ENCODE data around the gene GPR139.

Gene GPR139

DNA sequence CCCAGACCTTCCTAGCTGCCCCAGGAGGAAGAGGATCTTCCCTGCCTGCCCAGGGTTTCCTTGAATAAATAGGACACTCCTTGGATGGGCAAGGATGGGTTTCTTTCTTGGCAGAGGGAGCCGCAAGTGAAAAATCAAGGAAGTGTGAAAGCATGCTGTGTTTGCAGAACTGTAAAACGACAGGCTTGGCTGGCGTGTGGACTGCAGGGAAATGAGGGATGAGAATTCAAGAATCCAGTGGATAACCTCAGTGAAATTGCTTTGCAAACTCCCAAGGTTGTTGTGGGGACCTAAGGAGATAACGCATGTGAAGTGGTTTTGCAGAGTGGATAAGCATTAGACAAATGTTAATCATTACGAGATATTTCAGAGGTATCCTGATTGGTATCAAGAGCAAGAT, 20.4 kb downstream of the GPR139 start:
- DNase-seq (ENCODE audit: low read depth), result no peak

DNA sequence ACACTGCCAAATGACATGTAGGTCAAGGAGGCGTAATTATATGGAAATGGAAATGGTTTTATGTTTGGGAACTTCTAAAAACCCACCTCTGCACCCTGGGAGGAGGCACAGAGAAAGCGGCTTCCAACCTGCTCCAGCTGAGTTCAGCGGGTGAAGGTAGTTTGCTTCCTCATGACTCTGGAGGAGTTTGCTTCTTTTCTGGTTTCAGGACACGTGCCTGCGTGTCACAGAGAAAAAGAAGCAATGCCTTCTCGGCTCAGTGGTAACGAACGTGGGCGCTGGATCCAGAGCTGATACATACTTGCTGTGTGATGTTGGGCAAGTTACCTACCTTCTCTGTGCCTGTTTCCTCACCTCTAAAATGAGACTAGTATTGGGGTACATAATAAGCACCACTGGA, 22.1 kb downstream of the GPR139 start:
- DNase-seq (ENCODE audit: low read depth), result no peak

DNA sequence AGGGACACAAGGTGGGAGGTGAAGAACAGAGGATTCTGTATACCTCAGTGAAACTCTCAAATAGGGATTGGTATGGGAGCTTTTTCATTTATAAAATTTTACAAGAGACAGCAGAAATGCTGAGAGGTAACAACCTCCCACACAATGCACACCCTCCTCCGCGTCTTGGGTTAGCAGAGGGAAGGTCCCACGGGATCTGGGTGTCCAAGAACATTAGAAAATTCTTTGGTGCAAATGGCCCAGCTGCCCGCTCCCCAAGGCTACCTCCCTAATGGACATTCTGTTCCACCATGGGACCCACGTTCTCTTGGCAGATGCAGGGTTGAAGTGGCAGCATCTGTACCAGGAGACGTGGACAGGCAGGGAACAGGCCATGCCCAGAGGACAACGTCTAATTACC, 22.5 kb downstream of the GPR139 start:
- DNase-seq (ENCODE audit: low read depth), result no peak

DNA sequence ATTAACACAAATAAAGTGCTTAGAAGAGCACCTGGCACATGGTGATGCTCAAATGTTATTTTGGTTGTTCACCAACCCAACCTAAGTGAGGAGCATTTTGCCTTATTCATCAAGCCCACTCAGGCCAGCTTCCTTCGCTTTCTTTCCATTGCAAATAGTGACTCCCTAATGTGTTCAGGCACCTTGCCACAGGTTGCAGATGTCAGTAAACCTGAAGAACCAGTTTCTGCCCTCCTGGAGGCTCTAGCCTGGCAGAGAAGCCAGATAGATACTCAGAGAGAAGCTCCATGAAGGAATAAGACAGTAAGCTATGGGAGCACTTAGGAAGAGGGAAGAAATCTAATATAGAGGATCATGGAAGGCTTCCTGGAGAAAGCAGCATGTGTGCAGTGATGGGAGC, 23.9 kb downstream of the GPR139 start:
- DNase-seq (ENCODE audit: low read depth), result no peak

DNA sequence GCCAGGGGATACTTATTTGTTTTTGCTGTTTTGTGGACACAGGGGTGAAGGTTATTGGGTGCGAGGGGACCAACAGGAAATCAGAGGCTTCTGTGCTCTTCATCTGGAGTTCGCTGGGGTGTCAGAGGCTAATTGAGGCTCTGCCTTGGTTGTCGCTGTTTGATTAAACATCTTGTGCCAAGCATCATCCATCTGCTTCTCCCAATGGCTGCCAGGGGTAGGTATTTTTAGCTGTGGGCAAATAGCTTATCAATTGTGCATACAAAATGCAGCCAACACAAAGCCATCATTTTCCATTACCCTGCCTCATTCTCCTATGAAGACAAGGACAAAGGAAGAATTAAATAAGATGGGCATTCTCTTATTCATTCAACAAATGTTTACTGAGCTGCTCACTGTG, 27.8 kb downstream of the GPR139 start:
- no peak for DNase-seq (ENCODE audit: low read depth)

DNA sequence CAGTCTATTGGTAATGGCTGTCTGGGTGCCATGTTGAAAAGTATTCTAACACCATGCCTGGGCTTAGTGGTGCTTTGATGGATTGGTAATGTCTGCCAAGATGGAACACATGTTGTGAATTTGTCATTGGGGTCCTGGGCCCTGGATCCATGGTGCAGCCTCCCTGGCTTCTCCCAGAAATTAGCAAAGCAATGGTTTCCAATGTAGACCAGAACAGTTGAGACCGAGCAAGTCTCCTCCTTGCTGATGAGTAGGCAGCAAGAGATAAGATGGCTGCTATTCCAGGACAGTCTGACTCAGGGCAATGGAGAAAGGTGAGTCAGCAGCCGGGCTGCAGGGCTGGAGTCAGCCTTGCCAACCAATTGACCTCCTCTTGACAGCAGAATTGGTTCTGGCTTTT, 30.8 kb downstream of the GPR139 start:
- no peak for DNase-seq (ENCODE audit: low read depth)

DNA sequence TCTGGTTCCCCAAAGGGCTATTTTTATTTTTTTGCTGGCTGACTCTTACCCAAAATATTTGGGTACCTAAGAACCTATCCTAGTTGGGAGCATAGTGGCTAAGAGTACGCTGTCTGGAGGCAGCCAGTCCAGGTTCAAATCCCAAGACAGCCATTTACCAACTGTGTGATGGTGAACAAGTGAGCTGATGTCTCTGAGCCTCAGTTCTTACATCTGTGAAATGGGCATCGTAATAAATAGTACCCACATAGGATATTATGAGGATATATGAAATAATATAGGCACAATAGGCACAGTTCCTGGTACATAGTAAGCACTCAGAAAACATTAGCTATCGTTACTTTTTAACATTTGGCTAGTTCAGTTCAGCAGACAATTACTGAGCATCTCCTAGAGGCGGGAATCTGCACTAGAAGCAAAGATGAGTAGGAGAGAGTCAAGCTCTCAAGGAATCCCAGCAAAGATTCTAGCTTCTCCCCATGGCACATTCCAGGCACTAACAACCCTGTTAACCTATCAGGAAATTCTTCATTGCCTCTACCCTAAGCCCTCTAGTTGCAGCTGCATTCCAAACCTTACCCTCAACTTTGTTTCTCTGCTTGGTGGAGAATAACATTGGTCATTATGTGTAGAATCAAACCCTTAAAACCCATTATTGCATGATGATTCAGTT, 31.6 kb downstream of the GPR139 start:
- no peak for DNase-seq (ENCODE audit: low read depth)

DNA sequence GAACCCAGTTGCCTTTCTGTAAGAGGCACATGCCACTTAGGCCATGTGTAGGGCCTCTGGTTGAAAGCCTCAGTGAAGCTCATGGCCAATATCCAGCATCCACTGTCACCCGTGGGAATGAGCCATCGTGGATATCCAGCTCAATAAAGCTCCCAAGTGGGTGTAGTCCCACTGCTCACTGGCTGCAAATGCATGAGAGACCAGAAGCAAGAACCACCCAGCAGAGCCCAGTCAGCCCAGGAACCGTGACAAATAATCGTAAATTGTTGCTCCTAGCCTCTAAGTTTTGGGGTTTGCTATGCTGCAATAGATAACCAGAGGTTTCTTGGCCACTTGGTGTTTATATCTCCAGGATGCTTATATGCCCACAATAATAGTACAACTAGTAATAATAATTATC, 33.7 kb downstream of the GPR139 start:
- no peak for DNase-seq (ENCODE audit: low read depth)

DNA sequence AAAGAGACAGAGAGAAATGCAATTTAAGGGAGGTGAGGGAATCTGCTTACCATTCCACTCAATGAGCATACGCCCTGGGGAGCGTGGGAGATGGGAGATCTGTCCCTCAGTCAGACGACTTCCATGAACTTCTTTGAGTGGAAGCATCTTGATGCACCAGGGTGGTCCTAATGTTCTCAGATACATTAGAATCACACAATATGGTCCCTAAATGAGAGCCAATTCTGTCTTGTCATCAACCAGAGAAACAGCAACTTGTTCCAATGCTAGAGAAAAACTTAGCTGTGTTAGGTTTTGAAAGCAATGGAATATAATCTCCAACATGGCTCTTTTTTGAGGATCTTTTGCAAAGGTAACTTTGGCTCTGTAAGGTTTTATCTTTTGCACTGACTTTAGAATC, 44.1 kb downstream of the GPR139 start:
- no peak for DNase-seq (ENCODE audit: low read depth)

DNA sequence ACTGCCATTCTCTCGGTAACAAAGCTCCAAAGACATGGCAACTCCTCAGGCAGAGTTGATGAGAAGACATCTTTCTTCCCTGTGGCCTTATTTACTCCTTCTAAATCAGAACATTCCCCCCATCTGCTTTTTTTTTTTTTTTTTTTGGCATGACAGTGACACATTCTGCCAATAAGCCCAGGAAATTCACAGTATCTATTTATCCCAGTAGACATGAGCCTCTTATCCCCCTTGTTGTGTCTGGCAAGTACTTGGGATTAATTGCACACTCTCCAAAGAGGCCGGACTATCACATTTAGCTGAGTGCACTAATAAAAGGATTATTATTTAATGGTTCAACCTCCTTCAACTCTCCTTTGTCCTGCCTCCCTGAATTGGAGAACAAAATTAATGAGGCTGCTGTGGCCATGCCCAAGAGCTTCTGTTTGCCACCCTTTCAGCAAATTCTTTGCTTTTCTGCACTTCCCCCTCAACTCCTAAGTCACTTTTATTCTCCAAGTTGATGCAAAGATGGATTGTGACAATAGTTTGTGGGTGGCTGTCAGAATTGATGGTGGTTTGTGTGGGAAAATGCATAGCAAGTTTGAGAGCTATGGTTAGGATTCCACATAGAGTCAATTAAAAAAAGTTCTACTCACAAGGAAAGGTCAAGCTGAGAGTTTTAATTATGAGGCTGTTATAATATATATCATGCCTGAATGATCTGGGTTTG, 47.2 kb downstream of the GPR139 start:
- no peak for DNase-seq (ENCODE audit: low read depth)

DNA sequence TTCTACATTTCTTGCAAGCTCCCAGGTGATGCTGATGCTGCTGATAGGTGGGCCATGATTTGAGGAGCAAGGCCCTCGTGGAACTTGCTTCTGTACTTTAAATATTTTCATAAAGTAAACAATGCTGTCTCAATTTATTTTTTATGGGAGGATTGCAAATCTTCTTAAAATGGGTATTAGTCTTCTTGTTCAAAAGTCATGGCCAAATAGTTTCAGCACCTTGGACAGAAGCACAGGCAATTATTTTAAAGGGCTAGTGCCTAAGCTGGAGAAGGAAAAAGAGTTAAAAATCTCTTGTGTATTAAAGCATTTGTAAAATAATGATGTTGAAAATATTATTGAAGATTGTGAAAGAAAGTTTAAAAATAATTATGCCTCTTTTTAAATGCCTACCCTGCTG, 50.5 kb downstream of the GPR139 start:
- DNase-seq (ENCODE audit: low read depth), result no peak

DNA sequence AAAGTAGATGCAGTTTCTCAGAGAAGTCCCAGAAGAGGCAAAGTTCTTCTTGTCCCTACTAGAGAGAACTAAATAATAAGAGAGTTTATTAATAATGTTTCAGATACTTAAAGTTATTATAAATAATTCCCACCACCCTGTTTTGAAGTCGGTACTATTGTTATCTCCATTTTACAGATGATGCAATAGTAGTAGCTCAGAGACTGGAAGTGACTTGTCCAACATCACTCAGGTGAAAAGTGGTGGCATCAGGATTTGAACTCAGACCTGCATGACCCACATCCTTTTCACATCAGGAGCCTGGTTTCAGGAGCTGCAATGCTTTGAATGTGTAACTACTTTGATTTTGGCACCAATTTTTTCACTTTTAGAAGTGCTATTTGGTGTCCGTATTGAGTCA, 52.7 kb downstream of the GPR139 start:
- no peak for DNase-seq (ENCODE audit: low read depth)

DNA sequence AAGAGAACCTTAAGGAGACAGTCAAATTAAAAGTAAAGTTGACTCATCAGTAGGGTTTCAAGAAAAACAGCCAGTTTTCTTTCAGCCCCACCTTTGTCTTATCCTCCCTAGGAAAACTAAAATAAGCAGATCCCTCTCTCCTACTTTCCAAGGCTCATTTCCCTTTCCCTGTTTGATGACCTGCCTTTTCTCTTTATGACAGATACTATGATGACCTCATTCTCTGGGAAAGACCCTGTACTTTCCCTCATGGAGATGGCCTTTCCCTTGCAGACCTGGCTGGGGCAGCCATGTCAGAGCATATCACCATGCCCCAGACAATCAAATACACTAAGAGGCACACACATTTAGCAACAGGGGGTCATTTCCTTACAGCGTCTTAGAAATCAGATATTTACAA, 53.6 kb downstream of the GPR139 start:
- no peak for DNase-seq (ENCODE audit: low read depth)

DNA sequence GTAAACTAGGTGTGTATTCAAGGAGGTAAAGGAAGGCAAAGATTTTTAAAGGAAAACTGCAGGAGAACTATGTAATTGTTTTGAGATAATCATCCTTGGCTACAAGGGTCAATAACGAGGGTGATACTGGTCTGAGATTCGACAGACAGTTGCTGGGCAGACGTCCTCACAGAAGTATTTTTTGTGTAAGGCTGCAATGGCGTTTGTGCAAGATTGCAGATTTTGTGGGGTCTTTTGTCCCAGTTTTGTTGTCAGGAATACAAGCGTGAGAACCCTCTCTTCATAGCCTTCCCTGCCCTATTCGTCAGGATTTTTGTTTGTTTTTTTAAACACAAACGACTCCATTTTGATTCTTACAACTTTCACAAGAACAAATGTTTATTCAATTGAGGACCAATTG, 57.5 kb downstream of the GPR139 start:
- DNase-seq (ENCODE audit: low read depth), result no peak

DNA sequence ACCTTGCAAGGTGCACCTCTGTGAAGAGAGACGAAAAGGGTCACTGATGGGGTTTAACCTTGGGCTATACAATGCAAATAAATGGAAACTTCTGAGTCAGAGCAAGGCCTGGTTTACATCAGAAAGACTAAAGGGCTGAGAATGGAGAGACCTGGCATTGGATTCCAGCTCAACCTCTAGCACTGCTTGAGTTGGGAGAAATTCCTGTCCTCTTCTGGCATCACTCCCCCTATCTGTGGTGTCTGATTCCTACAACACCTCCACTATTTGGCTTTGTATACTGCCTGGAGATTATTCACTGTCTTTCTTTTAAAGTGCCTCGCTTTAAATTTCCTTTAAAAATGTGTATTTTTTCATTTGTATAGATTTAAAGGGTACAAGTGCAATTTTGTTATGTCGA, 68.8 kb downstream of the GPR139 start:
- DNase-seq (ENCODE audit: low read depth), result no peak

DNA sequence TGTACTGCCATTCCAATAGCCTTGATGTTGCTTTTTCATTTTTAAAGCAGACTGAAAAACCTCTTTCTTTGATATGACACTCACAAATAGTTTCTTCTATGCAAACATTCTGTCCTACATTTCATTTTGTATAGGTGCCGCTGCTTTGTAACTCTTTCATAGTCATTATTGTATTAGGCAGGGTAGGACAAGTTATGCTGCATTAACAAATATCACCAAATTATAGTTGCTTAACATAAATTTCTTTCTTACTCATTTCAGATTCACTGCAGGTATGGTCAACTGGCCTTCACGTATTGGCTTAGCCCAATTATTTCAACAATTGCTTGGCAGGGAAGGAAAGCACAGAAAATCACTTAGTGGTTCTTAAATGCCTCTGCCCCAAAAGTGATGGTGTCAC, 70.8 kb downstream of the GPR139 start:
- DNase-seq (ENCODE audit: low read depth), result no peak

DNA sequence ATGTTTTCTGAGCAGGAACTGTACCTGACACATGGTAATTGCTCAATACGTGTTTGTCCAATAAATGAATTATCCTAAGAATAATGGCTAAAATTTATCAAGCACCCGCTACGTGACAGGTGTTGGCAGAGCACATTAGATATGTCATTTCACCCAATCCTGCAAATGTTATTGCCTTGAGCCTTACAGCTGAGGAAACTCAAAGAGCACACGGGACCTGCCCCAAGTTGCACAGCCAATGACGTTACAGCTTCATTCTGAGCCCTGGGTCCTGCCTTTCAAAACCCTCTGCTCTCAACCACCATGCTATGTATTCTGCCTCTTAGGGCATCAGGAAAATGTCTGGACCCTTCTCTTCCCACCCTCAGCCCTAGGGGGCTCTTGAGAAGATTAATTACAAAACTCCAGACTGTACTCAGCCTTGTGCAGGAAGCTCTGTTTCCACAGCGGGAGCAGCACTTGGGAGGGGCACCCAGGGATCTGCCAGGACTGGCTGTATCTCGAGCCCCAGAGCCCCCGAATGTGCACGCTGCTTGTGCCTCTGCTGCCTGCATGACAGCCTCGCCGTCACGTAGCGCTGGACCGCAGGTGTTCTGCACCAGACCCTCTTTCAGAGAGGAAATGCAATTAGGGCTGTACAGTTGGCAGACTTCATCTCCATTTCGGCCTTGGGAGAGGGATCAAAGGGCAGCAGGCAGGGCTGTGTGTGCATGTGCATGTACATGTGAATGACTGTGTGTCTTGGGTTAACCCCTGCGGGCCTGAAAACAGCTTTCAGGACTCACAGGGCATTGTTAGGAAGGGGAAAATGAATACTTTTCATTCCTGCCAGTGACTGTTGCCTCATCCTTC, 71.6 kb downstream of the GPR139 start:
- no peak for DNase-seq (ENCODE audit: low read depth)

DNA sequence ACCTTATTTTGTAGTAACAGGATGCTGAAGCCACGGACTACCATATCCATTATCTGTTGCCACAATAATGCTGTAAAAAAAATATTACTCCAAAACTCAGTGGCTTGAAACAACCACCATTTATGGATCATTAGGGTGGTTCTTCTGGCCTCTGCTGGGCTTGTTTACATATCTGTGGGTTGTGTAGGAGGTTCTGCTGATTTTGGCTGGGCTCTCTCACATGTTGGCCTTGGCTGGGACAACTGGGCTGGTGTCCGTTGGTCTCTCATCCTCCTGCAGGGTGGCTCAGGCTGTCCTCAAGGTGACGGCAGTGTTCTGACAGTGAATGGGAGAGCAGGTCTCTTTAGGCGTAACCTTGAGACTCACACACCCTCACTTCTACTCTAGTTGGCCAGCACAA, 76.0 kb downstream of the GPR139 start:
- no peak for DNase-seq (ENCODE audit: low read depth)

DNA sequence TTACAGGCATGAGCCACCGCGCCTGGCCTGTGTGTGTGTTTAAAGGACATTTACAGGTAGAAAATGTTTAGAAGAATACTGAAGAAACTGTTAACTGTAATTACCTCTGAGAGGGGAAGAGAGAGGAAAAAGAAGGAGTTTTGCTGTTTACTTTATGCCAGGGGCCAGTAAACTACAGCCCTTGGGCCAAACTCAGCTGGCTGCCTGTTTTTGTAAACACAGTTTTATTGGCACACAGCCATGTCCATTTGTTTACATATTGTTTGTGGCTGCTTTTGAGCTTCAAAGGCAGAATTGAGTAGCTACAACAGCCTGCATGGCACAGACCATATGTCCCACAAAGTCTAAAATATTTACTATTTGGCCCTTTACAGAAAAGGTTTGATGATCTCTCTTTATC, 76.4 kb downstream of the GPR139 start:
- DNase-seq (ENCODE audit: low read depth), result no peak

DNA sequence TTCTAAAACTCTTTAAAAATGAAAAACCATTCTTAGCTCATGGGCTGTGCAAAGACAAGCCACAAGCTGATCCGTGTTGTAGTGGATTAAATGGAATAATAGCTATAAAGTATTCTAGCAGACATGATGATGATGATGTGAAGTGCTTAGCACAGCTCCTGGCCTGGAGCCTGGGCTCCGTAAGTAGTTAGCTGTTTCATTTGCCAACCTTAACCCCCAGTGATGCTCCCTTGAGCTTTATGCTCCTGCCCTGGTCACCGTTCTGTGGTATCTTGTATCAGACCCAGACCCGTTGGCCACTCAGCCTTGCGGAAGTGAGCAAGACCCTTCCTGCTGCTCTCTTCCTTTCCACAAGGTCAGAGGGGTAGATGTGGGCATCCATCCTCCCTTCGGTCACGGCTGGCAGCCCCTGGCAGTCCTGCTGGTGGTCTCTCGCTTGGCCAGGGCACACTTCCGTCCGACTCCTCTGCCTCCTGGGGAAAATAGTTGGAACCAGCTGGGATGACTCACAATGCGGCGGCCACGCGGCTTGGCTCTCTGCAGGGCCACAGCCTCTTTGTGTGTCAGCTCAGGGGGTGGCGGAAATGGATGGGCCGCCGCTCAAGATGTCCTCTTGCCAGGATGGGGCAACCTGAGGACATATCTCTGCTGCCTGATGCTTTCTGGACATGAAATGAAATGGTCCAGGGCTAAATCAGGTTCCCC, 79.1 kb downstream of the GPR139 start:
- DNase-seq (ENCODE audit: low read depth), result no peak

DNA sequence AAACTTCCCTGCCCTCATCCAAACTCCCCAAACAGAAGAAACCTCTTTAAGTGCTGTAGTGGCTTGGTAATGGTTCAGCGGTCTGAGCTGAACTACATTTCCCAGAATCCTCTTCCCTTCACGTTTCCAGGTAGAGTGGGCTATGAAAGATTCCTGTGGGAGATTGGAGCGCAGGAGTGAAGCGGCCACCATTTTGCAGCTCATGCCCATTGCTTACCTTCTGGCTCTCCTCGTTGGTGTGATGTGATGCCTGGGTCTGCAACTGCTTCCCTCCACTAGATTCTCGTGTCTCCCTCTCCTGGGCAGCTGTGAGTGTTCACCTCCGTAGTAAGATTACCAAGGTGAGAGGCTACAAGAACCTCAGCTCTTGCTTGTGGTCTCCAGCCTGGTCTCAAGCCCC, 82.1 kb downstream of the GPR139 start:
- DNase-seq (ENCODE audit: low read depth), result no peak

DNA sequence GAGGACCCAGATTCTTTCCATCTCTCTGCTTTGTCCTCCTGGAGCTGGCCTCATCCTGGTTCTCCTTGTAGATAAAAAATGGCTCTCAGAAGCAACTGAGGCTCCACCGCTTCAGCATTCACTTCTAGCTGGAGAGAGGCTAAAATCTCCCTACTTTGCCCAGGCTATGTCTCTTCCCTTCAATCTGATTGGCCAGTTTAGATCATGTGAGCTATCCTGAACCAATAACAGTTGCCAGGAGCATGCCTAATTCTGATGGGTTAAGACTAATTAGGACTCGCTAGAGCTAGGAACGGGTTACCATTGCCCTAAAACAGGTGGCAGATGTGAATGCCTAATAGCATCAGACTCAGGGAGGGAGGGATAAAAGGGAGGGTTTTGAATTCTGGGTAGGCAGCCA, 89.6 kb downstream of the GPR139 start:
- DNase-seq (ENCODE audit: low read depth), result no peak
